ENCODE data around the gene MAP1LC3B2.
"Not testable (repeated sequence)": the region's sequence is repeated elsewhere in the genome, so short reads cannot be mapped to it uniquely, and the experiment has no call there.

Gene MAP1LC3B2

GRCh38 chr12:116556356-116556952, 2.7 kb upstream of the MAP1LC3B2 start:
- Histone ChIP-seq H3K4me3 (no peak overlapping the region), H3K27ac (peak overlapping the region in 1 of 21 experiments; percentile 21)

- peak overlapping the region in 2 of 21 experiments; percentile 21 to 23 for H3K27ac ChIP-seq
- no peak overlapping the region for H3K4me3 ChIP-seq
Observed at GRCh38 chr12:116556964-116557698, 2.0 kb upstream of the MAP1LC3B2 start.

GRCh38 chr12:116558280-116559161, 660 bp upstream of the MAP1LC3B2 start:
- Histone ChIP-seq H3K27ac (peak overlapping the region; percentile 2 to 90 (median 77)), H3K4me3 (no peak overlapping the region)

GRCh38 chr12:116561181-116561821, 2.1 kb downstream of the MAP1LC3B2 start:
- peak overlapping the region in 3 of 21 experiments; percentile 19 to 90 (median 83) for H3K27ac ChIP-seq
- H3K4me3 ChIP-seq: no peak overlapping the region

DNA sequence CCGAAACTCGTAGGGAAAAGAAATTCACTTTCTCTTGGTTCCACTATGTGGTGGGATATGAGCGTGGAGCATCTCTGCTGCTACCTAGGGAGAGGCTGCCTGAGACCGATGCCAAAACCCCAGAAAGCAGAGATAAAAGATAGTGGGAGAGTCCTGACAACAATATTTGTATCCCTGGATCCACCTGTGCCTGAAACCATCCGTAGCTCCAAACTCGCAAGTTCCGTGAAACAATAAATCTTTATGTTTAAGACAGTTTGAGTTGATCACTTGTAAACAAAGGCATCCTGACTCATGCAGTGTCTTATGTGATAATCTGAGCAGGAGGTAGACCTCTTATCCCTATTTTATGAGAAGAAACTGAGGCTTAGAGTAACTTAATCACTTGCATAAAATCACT, 2.9 kb downstream of the MAP1LC3B2 start:
- H3K27ac ChIP-seq: no peak overlapping the region

GRCh38 chr12:116563262-116563661, 4.1 kb downstream of the MAP1LC3B2 start:
- no peak overlapping the region for H3K27ac ChIP-seq

More for the DNA sequence above, 2.9 kb downstream of the MAP1LC3B2 start:
- no peak overlapping the region for H3K4me3 ChIP-seq

DNA sequence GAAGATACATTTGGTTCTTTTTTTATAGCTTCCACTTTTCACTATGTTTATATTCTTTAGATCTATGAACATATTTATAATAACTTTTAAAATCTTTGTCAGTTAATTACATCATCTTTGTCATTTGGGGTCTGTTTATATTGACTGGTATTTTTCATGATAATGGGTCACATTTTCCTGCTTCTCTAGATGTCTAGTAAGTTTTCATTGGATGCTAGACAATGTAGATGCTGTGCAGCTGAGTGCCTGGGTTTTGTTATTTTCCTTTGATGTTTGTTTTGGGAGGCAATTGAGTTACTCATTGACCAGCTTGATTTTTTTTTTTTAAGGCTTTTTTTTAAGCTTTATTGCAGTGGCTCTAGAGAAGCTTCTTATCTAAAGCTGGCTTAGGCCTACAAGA, 4.9 kb downstream of the MAP1LC3B2 start:
- no peak overlapping the region for H3K27ac ChIP-seq
- no peak overlapping the region for H3K4me3 ChIP-seq

More at GRCh38 chr12:116563262-116563661, 4.1 kb downstream of the MAP1LC3B2 start:
- H3K4me3 ChIP-seq: no peak overlapping the region

DNA sequence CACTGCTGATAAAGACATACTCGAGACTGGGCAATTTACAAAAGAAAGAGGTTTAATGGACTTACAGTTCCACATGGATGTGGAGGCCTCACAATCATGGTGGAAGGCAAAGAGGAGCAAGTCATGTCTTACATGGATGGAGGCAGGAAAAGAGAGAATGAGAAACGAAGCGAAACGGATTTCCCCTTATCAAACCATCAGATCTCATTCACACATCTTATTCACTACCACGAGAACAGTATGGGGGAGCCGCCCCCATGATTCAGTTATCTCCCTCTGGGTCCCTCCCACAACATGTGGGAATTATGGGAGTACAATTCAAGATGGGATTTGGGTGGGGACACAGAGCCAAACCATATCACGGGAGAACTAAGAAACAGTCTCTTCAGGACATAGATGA, 6.0 kb downstream of the MAP1LC3B2 start:
- H3K27ac ChIP-seq: peak overlapping the region in 10 of 21 experiments; percentile 1 to 67 (median 30)
- H3K4me3 ChIP-seq: not testable (repeated sequence)

DNA sequence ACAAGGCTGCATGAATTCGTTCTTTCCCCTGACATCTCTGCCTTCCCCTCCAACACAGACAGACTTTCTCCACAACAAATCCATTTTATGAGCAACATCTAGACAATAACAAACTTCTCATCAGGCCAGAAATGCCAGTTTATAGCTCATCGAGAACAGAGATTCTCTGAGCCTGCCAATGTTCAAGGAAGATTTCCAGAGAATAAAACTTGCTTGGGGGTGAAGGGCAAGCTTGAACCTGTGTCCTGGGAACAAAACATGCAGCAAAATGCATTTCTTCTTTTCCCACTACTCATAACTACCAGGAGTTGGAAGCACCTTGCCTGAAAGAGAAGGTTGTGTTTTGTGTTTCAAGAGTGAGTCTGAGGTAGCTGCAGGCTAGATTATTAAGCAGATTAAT, 6.8 kb downstream of the MAP1LC3B2 start:
- Histone ChIP-seq H3K4me3 (no peak overlapping the region), H3K27ac (peak overlapping the region in 7 of 21 experiments; percentile 12 to 67 (median 32))

- Histone ChIP-seq H3K27ac (no peak overlapping the region), H3K4me3 (no peak overlapping the region)
Observed at GRCh38 chr12:116568203-116568602, 9.0 kb downstream of the MAP1LC3B2 start.

DNA sequence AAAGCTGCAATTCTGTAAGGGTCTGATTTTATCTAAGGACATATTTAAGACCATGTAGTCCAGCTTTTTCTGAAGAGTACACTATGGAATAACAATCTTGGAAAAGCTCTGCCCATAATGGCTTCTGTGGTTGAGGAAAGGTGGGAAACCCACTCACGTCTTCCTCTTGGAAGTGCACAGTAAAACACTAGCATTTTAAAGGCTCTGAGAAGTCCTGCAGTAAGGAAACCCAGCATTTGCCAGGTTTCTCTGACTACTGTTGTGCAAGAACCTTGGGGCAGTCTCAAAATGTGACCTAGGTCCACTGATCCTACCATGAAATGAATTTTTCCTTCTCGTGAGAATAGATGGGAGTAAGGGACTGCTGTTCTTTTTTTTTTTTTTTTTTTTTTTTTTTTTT, 11.9 kb downstream of the MAP1LC3B2 start:
- Histone ChIP-seq H3K27ac (no peak overlapping the region), H3K4me3 (no peak overlapping the region)

GRCh38 chr12:116573776-116574175, 14.6 kb downstream of the MAP1LC3B2 start:
- Histone ChIP-seq H3K4me3 (no peak overlapping the region), H3K27ac (no peak overlapping the region)

DNA sequence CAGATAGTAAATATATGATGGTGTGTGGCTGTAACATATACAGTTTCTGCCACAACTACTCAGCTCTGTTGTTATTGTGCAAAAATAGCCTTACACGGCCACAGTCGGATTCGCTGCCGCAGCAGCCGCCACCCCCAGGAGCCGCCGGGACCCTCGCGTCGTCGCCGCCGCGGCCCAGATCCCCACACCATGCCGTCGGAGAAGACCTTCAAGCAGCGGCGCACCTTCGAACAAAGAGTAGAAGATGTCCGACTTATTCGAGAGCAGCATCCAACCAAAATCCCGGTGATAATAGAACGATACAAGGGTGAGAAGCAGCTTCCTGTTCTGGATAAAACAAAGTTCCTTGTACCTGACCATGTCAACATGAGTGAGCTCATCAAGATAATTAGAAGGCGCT, 16.6 kb downstream of the MAP1LC3B2 start:
- not testable (repeated sequence) for H3K27ac ChIP-seq, H3K4me3 ChIP-seq

DNA sequence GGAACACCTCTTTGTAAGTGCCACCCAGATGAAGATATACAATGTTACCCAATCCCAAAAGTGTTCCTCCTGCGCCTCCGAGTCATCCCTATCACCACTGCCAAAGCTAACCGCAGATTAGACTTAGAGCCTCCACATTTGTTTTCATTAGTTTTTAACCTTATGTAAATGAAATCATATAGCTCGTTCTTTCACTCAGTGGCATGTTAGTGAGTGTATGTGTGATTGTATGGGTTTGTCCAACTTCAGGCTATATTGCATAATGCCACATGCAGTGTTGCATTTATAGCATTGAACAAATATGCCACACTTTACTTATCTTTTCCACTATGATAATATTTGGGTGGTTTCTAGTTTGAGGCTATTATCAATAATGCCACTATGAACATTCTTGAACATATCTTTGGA, 18.0 kb downstream of the MAP1LC3B2 start:
- H3K4me3 ChIP-seq: no peak overlapping the region
- no peak overlapping the region for H3K27ac ChIP-seq

- H3K27ac ChIP-seq: no peak overlapping the region
- H3K4me3 ChIP-seq: no peak overlapping the region
Observed at GRCh38 chr12:116578051-116578450, 18.9 kb downstream of the MAP1LC3B2 start.

DNA sequence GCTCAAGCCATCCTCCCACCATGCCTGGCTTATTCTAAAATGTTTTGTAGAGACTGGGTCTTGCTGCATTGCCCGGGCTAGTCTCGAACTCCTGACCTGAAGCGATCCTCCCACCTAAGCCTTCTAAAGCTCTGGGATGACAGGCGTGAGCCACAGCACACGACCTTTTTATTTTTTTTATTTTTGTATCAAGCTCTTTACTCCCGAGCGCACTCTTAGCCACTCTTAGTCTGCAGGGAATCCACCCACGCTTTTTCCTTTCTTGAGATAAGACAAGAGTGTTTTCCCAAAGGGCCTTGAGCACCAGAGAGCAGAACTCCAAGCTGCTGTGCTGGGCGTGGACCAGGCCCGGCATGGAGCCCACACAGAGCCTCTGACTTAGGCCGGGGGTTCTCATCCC, 23.4 kb downstream of the MAP1LC3B2 start:
- Histone ChIP-seq H3K27ac (no peak overlapping the region), H3K4me3 (no peak overlapping the region)

DNA sequence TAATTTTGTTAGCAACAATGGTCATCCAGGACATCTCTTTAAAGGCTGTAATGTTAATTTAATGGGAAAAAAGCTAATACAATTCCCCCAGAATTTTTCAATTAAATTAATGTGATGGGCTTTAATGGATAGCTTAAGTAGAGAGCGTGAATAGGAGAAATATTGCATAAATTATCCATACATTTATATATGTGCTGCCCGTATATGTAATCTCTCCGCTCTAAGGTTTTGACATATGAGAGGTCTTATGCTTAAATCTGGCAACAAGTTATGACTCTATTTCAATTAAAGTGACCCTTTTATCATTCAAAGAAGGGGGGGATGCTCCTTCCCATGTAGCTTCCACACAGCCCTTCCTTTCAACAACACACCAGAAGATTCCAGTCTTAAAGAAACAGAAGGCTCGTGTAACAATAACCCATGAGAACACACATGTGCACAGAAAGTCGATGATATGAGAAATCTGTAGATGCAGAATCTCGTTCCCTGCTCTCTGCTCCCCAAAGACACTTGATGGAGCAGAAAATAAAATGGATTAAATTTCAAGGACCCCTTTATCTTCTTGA, 24.0 kb downstream of the MAP1LC3B2 start:
- H3K27ac ChIP-seq: no peak overlapping the region
- no peak overlapping the region for H3K4me3 ChIP-seq

- no peak overlapping the region for H3K4me3 ChIP-seq
- no peak overlapping the region for H3K27ac ChIP-seq
Observed at GRCh38 chr12:116587270-116587669, 28.1 kb downstream of the MAP1LC3B2 start.

- Histone ChIP-seq H3K27ac (no peak overlapping the region), H3K4me3 (no peak overlapping the region)
Observed at GRCh38 chr12:116588390-116589028, 29.3 kb downstream of the MAP1LC3B2 start.

Data from skin epidermis (tissue), 12 donors.